K562 treated with DMSO at 1 percent for 12 hours (cell line): ENCODE results near the gene LRRN4CL. TPM values are rescaled to one million over a fixed set of nuclear protein-coding genes. Genes with fewer than 3 reads are reported as not detected.

Experiments used
- total RNA-seq: library from RNA; unstranded; fragments of 300-600 nt; gene quantifications from 2 replicates; pipeline ENCODE4 v1.2.3, GENCODE V29; 2022; ENCODE audit not compliant: insufficient read depth

The LRRN4CL gene
- 0.70 TPM in 1 of 2 replicates, not detected in the other for total RNA-seq

GRCh38 chr11:62689421-62690183 is at the start of gene LRRN4CL:
Gene LRRN4CL, minus strand, starts transcription at chr11:62689530. Its CDS starts 1,022 bp downstream, at chr11:62688508.

DNA sequence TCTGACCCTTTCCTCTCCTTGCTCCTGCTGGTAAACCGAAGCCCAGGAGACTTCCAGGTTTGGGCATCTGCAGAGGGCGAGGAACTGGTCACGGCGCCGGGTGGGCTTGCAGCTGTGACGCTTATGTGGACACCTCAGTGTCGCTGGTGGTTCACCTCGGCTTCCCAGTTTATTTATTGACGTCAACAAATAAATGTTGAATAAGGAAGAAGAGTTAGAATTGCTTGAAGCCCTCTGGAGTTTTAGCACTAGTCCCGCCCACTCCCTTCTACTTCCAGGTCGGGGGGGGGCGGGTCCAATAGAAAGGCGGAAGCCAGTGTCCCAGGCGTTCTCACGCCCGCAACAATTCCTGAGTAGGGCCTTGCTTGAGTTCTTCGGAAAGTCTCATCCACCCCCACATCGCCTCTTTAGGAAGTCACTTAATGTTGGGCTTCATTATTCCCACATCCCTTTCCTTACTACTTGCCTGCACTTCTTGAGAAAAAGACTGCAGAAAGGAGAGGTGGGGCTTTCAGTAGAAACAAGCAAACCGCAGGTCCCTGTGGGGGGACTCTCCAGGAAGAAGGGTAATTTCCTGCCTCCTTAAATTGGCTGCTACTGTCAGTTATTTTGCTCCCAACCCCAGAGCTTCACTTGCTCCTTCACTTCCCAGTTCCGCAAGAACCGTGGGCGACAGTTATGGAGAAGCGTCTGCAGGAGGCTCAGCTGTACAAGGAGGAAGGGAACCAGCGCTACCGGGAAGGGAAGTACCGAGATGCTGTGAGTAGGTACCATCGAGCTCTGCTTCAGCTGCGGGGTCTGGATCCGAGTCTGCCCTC is 39.0 kb upstream of the LRRN4CL start, which contains the start of gene TTC9C:
TTC9C (plus strand) TSS at position 316 of the 818 bp plus-strand sequence; CDS start at position 679, 363 bp downstream.

DNA sequence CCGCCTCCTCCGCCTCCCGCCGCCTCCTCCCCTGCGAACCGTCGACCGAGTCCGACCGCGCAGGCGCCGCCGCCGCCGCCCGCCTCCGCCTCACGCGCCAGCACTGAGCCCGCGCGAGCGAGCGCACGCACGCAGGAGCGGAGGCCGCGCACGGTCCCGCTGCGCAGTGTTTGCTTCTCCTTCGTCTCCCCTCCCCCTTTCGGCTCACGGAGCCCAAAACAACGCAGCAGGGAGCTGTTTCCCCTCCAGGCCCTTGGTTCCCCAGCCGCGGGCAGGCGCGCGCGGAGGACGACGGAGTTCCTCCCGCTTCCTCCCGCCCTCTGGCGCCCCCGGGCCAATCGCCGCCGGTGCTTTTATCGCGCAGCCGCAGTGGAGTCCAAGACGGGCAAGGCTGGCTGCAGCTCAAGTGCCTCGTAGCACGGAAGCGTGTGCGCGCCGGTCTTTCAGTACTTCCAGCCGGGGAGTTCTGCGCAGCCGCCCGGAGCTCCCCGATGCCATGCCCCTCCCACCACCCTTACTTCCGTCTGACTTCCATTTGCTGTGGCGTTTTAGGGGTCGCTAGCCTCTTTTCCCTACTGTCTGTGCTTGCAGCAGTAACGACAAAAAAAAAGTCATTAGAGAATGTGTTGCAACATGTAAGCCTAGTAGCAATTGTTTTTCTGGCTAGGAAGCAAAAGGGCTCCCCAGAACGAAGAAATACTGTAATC is 38.0 kb upstream of the LRRN4CL start, which contains the start of gene HNRNPUL2:
HNRNPUL2 (minus strand) TSS at position 293 of the 707 bp plus-strand sequence. CDS start 301 bp downstream, outside the sequence.

DNA sequence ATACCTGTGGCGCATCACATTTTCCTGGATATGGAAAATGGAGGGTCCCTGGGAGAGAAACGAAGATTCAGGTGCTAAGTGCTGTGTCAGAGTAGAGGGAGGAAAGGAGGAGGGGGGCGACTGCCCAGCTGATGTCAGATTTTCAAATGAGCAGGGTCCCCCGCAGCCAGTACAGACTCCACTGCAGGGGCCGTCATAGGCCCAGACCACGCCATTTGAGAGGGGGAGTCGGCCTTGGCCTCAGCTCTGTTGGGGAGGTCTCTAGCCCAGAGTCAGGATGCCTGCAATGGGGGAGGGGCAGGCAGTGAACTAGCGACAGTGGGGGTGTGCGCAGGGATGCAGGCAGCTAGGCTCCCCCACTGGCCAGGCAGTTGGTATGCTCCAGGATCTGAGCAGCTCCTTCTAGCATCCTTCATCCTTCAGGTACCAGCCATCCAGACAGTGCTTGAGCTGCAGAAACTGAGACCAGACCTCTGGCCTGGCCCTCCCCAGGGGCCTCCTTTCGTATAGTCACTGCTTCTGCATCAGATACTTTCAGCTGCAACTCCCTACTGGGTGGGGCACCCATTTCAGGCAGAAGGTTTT is 18.0 kb upstream of the LRRN4CL start, which contains the start of the genes BSCL2 and GNG3:
BSCL2 (minus strand) TSS at position 148 of the 585 bp plus-strand sequence. CDS start 229 bp downstream, outside the sequence.
GNG3 (plus strand) TSS at position 400 of the 585 bp plus-strand sequence. CDS start 620 bp downstream, outside the sequence.

GRCh38 chr11:62678770-62679696 is 10.3 kb downstream of the LRRN4CL start, which contains the start of gene UBXN1:
Gene UBXN1, minus strand, starts transcription at chr11:62679073. Its CDS starts 150 bp downstream, at chr11:62678923.

DNA sequence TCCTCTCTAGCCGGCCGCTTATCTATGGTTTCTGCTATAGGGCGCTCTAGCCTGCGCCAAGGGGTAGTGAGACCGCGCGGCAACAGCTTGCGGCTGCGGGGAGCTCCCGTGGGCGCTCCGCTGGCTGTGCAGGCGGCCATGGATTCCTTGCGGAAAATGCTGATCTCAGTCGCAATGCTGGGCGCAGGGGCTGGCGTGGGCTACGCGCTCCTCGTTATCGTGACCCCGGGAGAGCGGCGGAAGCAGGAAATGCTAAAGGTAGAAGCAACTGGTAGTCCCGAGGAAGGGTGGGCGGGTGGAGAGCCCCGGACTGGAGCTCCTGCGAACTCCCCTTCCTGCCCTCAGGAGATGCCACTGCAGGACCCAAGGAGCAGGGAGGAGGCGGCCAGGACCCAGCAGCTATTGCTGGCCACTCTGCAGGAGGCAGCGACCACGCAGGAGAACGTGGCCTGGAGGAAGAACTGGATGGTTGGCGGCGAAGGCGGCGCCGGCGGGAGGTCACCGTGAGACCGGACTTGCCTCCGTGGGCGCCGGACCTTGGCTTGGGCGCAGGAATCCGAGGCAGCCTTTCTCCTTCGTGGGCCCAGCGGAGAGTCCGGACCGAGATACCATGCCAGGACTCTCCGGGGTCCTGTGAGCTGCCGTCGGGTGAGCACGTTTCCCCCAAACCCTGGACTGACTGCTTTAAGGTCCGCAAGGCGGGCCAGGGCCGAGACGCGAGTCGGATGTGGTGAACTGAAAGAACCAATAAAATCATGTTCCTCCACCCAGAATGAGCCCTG is 17.5 kb downstream of the LRRN4CL start, which contains the start of the genes LBHD1 and UQCC3:
LBHD1 (minus strand) TSS at position 660 of the 782 bp plus-strand sequence. CDS start 2,236 bp downstream, outside the sequence.
UQCC3 (plus strand) TSS at position 66 of the 782 bp plus-strand sequence; CDS start at position 139, 73 bp downstream.

DNA sequence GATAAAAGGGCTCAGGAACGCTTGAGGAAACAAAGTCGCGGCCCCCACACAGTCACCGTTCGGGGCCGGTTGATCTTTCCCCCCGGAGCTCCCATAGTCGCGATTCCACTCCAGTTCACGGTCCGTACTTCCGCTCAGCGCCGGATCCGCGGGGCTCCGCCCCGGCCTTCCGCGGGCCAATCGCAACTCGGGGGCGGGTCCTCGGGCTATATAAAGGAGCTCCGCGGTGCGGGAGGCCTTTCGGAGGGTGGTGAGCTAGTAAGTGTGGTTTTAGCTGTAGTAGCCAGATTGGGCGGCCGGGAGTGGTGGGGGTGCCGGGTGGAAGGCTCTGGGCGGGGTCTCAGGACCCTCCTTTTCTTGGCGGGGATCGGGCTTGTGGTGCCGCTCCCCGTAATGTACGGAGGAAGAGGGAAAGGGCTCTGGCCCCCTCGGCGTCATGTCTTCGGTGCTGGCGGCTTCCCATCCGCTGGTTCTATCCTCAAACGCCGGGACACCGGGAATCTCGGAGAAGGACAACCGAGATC is 24.2 kb downstream of the LRRN4CL start, which contains the start of the genes C11orf98 and CSKMT:
C11orf98 (minus strand) TSS at position 136 of the 524 bp plus-strand sequence; CDS start at position 95, 41 bp downstream.
CSKMT (plus strand) TSS at position 238 of the 524 bp plus-strand sequence. CDS start 568 bp downstream, outside the sequence.

DNA sequence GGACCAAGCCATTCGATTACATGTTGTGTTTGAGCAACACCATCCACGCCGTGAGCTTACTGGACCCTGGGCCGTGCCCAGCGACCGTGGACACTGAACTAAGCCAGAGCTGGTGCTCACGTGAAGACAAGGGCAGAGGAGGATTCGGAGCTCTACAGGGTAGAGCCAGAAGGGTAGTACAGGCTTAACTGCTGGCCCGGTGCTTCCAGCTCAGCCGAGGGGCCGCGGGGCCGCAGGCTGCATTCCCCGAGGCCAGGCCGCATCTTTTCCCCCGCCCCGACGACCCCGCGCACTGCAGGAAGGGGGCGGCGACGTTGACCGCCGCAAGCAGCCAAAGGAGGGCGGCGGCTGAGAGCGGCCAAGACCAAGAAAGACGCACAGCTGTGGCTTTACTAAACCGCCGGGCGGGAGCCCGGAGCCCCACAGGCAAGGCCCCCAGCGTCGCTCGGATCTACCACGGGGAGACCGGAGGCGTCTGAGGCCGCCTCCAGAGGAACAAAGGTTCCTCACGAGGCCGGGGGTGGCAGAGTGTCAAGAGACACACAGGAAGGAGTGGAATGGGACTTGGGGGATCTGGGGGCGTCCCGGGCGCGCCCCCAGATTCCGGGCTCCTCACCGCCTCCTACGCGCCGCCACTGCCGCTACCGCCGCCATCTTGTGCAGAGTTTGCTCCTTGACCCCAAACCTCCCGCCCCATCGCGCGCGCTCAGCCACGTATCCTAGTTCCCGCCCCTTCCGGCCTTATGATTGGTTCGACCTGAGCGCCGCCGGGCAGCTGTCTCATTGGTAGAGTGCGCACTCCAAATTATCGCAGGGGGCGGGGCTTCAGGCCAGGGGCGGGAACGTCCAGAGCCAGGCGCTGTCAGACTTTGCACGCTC is 43.1 kb downstream of the LRRN4CL start, which contains the start of gene GANAB:
GANAB (minus strand) TSS at position 668 of the 879 bp plus-strand sequence; CDS start at position 654, 14 bp downstream.

Other genes starting within 250 kb of the LRRN4CL start
- 12.9 and 42.0 TPM in 2 replicates for gene AHNAK, start 142.7 kb downstream of the LRRN4CL start, total RNA-seq
- 3,985 and 3,989 TPM in 2 replicates for gene EEF1G, start 115.6 kb downstream of the LRRN4CL start, total RNA-seq
- 16.7 and 23.4 TPM in 2 replicates for gene TUT1, start 98.0 kb downstream of the LRRN4CL start, total RNA-seq
- gene MTA2, start 87.7 kb downstream of the LRRN4CL start, total RNA-seq, result 62.1 and 107 TPM in 2 replicates
- gene EML3, start 76.8 kb downstream of the LRRN4CL start, total RNA-seq, result 21.6 and 34.7 TPM in 2 replicates
- 0.81 and 3.0 TPM in 2 replicates for gene ROM1, start 76.3 kb downstream of the LRRN4CL start, total RNA-seq
- 94.9 and 105 TPM in 2 replicates for gene B3GAT3, start 67.5 kb downstream of the LRRN4CL start, total RNA-seq
- 161 and 356 TPM in 2 replicates for gene GANAB, start 42.9 kb downstream of the LRRN4CL start, total RNA-seq
- 27.2 and 37.6 TPM in 2 replicates for gene INTS5, start 36.2 kb downstream of the LRRN4CL start, total RNA-seq
- gene C11orf98, start 24.3 kb downstream of the LRRN4CL start, total RNA-seq, result 157 and 173 TPM in 2 replicates
- gene CSKMT, start 24.2 kb downstream of the LRRN4CL start, total RNA-seq, result 50.4 and 52.2 TPM in 2 replicates
- gene UQCC3, start 17.9 kb downstream of the LRRN4CL start, total RNA-seq, result 17.8 and 31.3 TPM in 2 replicates
- 3.6 and 10.6 TPM in 2 replicates for gene LBHD1, start 17.3 kb downstream of the LRRN4CL start, total RNA-seq
- 242 and 314 TPM in 2 replicates for gene UBXN1, start 10.5 kb downstream of the LRRN4CL start, total RNA-seq
- 44.2 and 44.8 TPM in 2 replicates for gene BSCL2, start 17.9 kb upstream of the LRRN4CL start, total RNA-seq
- not detected in 2 replicates for gene GNG3, start 18.1 kb upstream of the LRRN4CL start, total RNA-seq
- gene HNRNPUL2, start 37.9 kb upstream of the LRRN4CL start, total RNA-seq, result 17.1 and 39.0 TPM in 2 replicates
- 32.8 and 62.0 TPM in 2 replicates for gene TTC9C, start 39.0 kb upstream of the LRRN4CL start, total RNA-seq
- gene ZBTB3, start 64.6 kb upstream of the LRRN4CL start, total RNA-seq, result 1.9 and 3.0 TPM in 2 replicates
- gene POLR2G, start 72.0 kb upstream of the LRRN4CL start, total RNA-seq, result 150 and 166 TPM in 2 replicates
- gene TAF6L, start 81.9 kb upstream of the LRRN4CL start, total RNA-seq, result 26.4 and 31.9 TPM in 2 replicates
- 42.8 and 48.4 TPM in 2 replicates for gene TMEM179B, start 97.9 kb upstream of the LRRN4CL start, total RNA-seq
- 21.7 and 26.1 TPM in 2 replicates for gene TMEM223, start 102.5 kb upstream of the LRRN4CL start, total RNA-seq
- 80.0 and 120 TPM in 2 replicates for gene NXF1, start 115.9 kb upstream of the LRRN4CL start, total RNA-seq
- gene STX5, start 142.5 kb upstream of the LRRN4CL start, total RNA-seq, result 66.0 and 83.3 TPM in 2 replicates
- not detected in 2 replicates for gene TEX54, start 143.3 kb upstream of the LRRN4CL start, total RNA-seq
- 47.8 and 60.3 TPM in 2 replicates for gene WDR74, start 150.1 kb upstream of the LRRN4CL start, total RNA-seq
- 391 and 414 TPM in 2 replicates for gene SLC3A2, start 191.4 kb upstream of the LRRN4CL start, total RNA-seq
- not detected in 2 replicates for gene CHRM1, start 231.8 kb upstream of the LRRN4CL start, total RNA-seq